Measurements from ENCODE around the gene DGLUCY. TPM values are rescaled to one million over a fixed set of nuclear protein-coding genes. Genes with fewer than 3 reads are reported as not detected.
A peak's percentile ranks its signal among the peaks of the same experiment; 100 is the strongest.
"Not testable (repeated sequence)": the region's sequence is repeated elsewhere in the genome, so short reads cannot be mapped to it uniquely, and the experiment has no call there.

The DGLUCY gene
- polyA plus RNA-seq, 1 donor, result 78.4 TPM

GRCh38 chr14:91243074-91243471 lies 129.2 kb downstream of the DGLUCY start:
- peaks cover 5% of the 10 kb centered on the region for H3K27me3 ChIP-seq (ENCODE audit: control insufficient read depth, insufficient read depth, low read length)
- no peaks in the 10 kb centered on the region for H3K36me3 ChIP-seq (ENCODE audit: control insufficient read depth, insufficient read depth, low read length)
- no peak overlapping the region for H3K27ac ChIP-seq (ENCODE audit: low read length)
- 80% methylated on average over 1 of the region's 6 CpGs for whole genome bisulfite sequencing (ENCODE audit: insufficient coverage, low lambda C conversion rate)
- H3K4me3 ChIP-seq (ENCODE audit: low read length), result no peak overlapping the region
- no peaks in the 10 kb centered on the region for H3K9me3 ChIP-seq (ENCODE audit: control insufficient read depth, low read depth, low read length)
- no peaks in the 10 kb centered on the region for H3K4me1 ChIP-seq (ENCODE audit: control insufficient read depth, insufficient read depth, low read length)
- DNase-seq, result no peak

- H3K27ac ChIP-seq (ENCODE audit: low read length), result peak within 1 kb of the TSS; percentile 23
- no peaks in the 10 kb centered on the region for H3K36me3 ChIP-seq (ENCODE audit: control insufficient read depth, insufficient read depth, low read length)
- WGBS (ENCODE audit: insufficient coverage, low lambda C conversion rate), result no CpG with 5 or more reads among the region's 12 CpGs
Observed at GRCh38 chr14:91244501-91244901, 130.6 kb downstream of the DGLUCY start, which contains the start of gene GPR68. Gene GPR68 (minus strand): TSS chr14:91244704. CDS start chr14:91235050, 9,654 bp downstream.

GRCh38 chr14:91245029-91245428 lies 131.2 kb downstream of the DGLUCY start:
- no peak for DNase-seq
- no CpG with 5 or more reads among the region's 9 CpGs for WGBS (ENCODE audit: insufficient coverage, low lambda C conversion rate)
- Histone ChIP-seq H3K27ac (ENCODE audit: low read length) (peak overlapping the region; percentile 23), H3K9me3 (ENCODE audit: control insufficient read depth, low read depth, low read length) (no peaks in the 10 kb centered on the region), H3K36me3 (ENCODE audit: control insufficient read depth, insufficient read depth, low read length) (no peaks in the 10 kb centered on the region), H3K4me1 (ENCODE audit: control insufficient read depth, insufficient read depth, low read length) (no peaks in the 10 kb centered on the region), H3K4me3 (ENCODE audit: low read length) (no peak overlapping the region), H3K27me3 (ENCODE audit: control insufficient read depth, insufficient read depth, low read length) (peaks cover 5% of the 10 kb centered on the region)

More at GRCh38 chr14:91244501-91244901, 130.6 kb downstream of the DGLUCY start, which contains the start of gene GPR68:
- Histone ChIP-seq H3K4me1 (ENCODE audit: control insufficient read depth, insufficient read depth, low read length) (no peaks in the 10 kb centered on the region), H3K4me3 (ENCODE audit: low read length) (no peak within 1 kb of the TSS), H3K9me3 (ENCODE audit: control insufficient read depth, low read depth, low read length) (no peaks in the 10 kb centered on the region), H3K27me3 (ENCODE audit: control insufficient read depth, insufficient read depth, low read length) (peaks cover 5% of the 10 kb centered on the region)
- DNase-seq, result no peak

DNA sequence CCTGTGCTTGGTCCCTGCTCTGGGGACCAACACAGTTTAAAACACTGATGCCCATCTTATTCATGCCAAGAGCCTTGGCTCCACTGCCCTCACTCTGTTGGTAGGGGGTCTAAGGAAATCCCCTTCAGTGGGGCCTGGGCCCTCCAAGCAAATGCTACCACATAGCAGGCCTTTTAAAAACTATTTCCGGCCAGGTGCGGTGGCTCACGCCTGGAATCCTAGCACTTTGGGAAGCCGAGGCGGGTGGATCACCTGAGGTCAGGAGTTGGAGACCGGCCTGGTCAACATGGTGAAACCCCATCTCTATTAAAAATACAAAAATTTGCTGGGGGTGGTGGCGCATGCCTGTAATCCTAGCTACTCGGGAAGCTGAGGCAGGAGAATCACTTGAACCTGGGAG lies 131.7 kb downstream of the DGLUCY start:
- not testable (repeated sequence) for DNase-seq; H3K9me3 ChIP-seq (ENCODE audit: control insufficient read depth, low read depth, low read length); H3K27ac ChIP-seq (ENCODE audit: low read length); H3K36me3 ChIP-seq (ENCODE audit: control insufficient read depth, insufficient read depth, low read length); H3K27me3 ChIP-seq (ENCODE audit: control insufficient read depth, insufficient read depth, low read length); H3K4me1 ChIP-seq (ENCODE audit: control insufficient read depth, insufficient read depth, low read length); H3K4me3 ChIP-seq (ENCODE audit: low read length)
- no CpG with 5 or more reads among the region's 8 CpGs for WGBS (ENCODE audit: insufficient coverage, low lambda C conversion rate)

GRCh38 chr14:91246051-91246852 lies 132.4 kb downstream of the DGLUCY start:
- no peak overlapping the region for H3K4me3 ChIP-seq (ENCODE audit: low read length)
- H3K9me3 ChIP-seq (ENCODE audit: control insufficient read depth, low read depth, low read length), result no peaks in the 10 kb centered on the region
- DNase-seq, result no peak
- no peaks in the 10 kb centered on the region for H3K4me1 ChIP-seq (ENCODE audit: control insufficient read depth, insufficient read depth, low read length)
- no peak overlapping the region for H3K27ac ChIP-seq (ENCODE audit: low read length)
- H3K27me3 ChIP-seq (ENCODE audit: control insufficient read depth, insufficient read depth, low read length), result peaks cover 5% of the 10 kb centered on the region
- H3K36me3 ChIP-seq (ENCODE audit: control insufficient read depth, insufficient read depth, low read length), result no peaks in the 10 kb centered on the region
- no CpG with 5 or more reads among the region's 15 CpGs for WGBS (ENCODE audit: insufficient coverage, low lambda C conversion rate)

GRCh38 chr14:91249841-91250616 lies 136.2 kb downstream of the DGLUCY start:
- peaks cover 8% of the 10 kb centered on the region for H3K27me3 ChIP-seq (ENCODE audit: control insufficient read depth, insufficient read depth, low read length)
- H3K4me3 ChIP-seq (ENCODE audit: low read length), result no peak overlapping the region
- H3K27ac ChIP-seq (ENCODE audit: low read length), result peak overlapping the region; percentile 23
- DNase-seq, result peak in 1 of 2 donors; percentile 39
- H3K36me3 ChIP-seq (ENCODE audit: control insufficient read depth, insufficient read depth, low read length), result no peaks in the 10 kb centered on the region
- peaks cover 16% of the 10 kb centered on the region for H3K4me1 ChIP-seq (ENCODE audit: control insufficient read depth, insufficient read depth, low read length)
- WGBS (ENCODE audit: insufficient coverage, low lambda C conversion rate), result no CpG with 5 or more reads among the region's 10 CpGs
- no peaks in the 10 kb centered on the region for H3K9me3 ChIP-seq (ENCODE audit: control insufficient read depth, low read depth, low read length)

DNA sequence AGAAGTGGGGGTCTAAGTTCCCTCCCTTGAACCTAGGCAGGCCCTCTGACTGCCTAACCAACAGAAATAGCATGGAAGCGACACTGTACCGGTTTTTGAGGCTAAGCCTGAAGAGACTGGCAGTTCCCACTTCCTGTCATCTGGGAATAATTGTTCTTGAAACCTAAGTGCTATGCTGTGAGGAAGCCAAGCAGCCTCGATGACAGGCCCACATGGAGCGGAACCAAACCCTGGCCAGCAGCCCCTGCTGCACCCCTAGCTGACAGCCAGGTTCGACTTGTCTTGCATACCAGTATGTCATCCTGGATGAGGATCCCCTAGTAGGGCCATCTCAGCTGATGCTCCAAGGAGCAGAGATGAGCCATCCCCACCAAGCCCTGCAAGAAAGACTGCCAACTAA lies 137.0 kb downstream of the DGLUCY start:
- Histone ChIP-seq H3K27ac (ENCODE audit: low read length) (peak overlapping the region; percentile 12), H3K4me3 (ENCODE audit: low read length) (no peak overlapping the region), H3K9me3 (ENCODE audit: control insufficient read depth, low read depth, low read length) (no peaks in the 10 kb centered on the region), H3K27me3 (ENCODE audit: control insufficient read depth, insufficient read depth, low read length) (peaks cover 8% of the 10 kb centered on the region), H3K36me3 (ENCODE audit: control insufficient read depth, insufficient read depth, low read length) (no peaks in the 10 kb centered on the region), H3K4me1 (ENCODE audit: control insufficient read depth, insufficient read depth, low read length) (peaks cover 16% of the 10 kb centered on the region)
- WGBS (ENCODE audit: insufficient coverage, low lambda C conversion rate), result no CpG with 5 or more reads among the region's 5 CpGs
- DNase-seq, result no peak

- H3K4me1 ChIP-seq (ENCODE audit: control insufficient read depth, insufficient read depth, low read length), result peaks cover 16% of the 10 kb centered on the region
Observed at GRCh38 chr14:91252871-91253794, 139.3 kb downstream of the DGLUCY start.

GRCh38 chr14:91253795-91254323 lies 140.0 kb downstream of the DGLUCY start:
- WGBS (ENCODE audit: insufficient coverage, low lambda C conversion rate), result no CpG with 5 or more reads among the region's 20 CpGs
- Histone ChIP-seq H3K27me3 (ENCODE audit: control insufficient read depth, insufficient read depth, low read length) (peaks cover 13% of the 10 kb centered on the region), H3K36me3 (ENCODE audit: control insufficient read depth, insufficient read depth, low read length) (no peaks in the 10 kb centered on the region), H3K27ac (ENCODE audit: low read length) (no peak overlapping the region), H3K9me3 (ENCODE audit: control insufficient read depth, low read depth, low read length) (no peaks in the 10 kb centered on the region), H3K4me3 (ENCODE audit: low read length) (peak overlapping the region; percentile 59), H3K4me1 (ENCODE audit: control insufficient read depth, insufficient read depth, low read length) (peaks cover 16% of the 10 kb centered on the region)
- no peak for DNase-seq

More at GRCh38 chr14:91252871-91253794, 139.3 kb downstream of the DGLUCY start:
- H3K9me3 ChIP-seq (ENCODE audit: control insufficient read depth, low read depth, low read length), result no peaks in the 10 kb centered on the region
- peak overlapping the region; percentile 59 for H3K4me3 ChIP-seq (ENCODE audit: low read length)
- H3K27ac ChIP-seq (ENCODE audit: low read length), result no peak overlapping the region
- WGBS (ENCODE audit: insufficient coverage, low lambda C conversion rate), result no CpG with 5 or more reads among the region's 95 CpGs
- peak in 1 of 2 donors; percentile 66 for DNase-seq
- H3K27me3 ChIP-seq (ENCODE audit: control insufficient read depth, insufficient read depth, low read length), result peaks cover 10% of the 10 kb centered on the region
- H3K36me3 ChIP-seq (ENCODE audit: control insufficient read depth, insufficient read depth, low read length), result no peaks in the 10 kb centered on the region
